Muscle layer of colon (tissue), 2 donors: Measurements from ENCODE around the gene CCDC24.

Experiments
- H3K27ac ChIP-seq: one replicate; pipeline ENCODE4 v1.7.0; 2013; ENCODE audit warnings: low read depth, mild to moderate bottlenecking, low read length, moderate library complexity
- H3K27me3 ChIP-seq, 2 donors: one replicate each; pipeline ENCODE4 v1.7.0; 2013; ENCODE audit warnings: low read length in 2 of 2, mild to moderate bottlenecking in 2 of 2; ENCODE audit not compliant: insufficient read depth in 2 of 2, control insufficient read depth in 1 of 2
- H3K36me3 ChIP-seq: one replicate; pipeline ENCODE4 v1.7.0; 2013; ENCODE audit warnings: mild to moderate bottlenecking, low read length; ENCODE audit not compliant: insufficient read depth
- H3K4me1 ChIP-seq: one replicate; pipeline ENCODE4 v1.7.0; 2013; ENCODE audit warnings: mild to moderate bottlenecking, low read length; ENCODE audit not compliant: insufficient read depth
- H3K4me3 ChIP-seq, 2 donors: one replicate each; pipeline ENCODE4 v1.7.0; 2013; ENCODE audit warnings: low read length in 2 of 2, low read depth in 1 of 2, mild to moderate bottlenecking in 1 of 2, moderate library complexity in 1 of 2
- H3K9ac ChIP-seq: one replicate; pipeline ENCODE4 v1.7.0; 2013; ENCODE audit warnings: low read length
- H3K9me3 ChIP-seq: one replicate; pipeline ENCODE4 v1.7.0; 2013; ENCODE audit warnings: mild to moderate bottlenecking, low read length
- donor health status: abdominal sarcoma.
- donor health status: Adenocarcinoma of cecum.

CCDC24 gene

DNA sequence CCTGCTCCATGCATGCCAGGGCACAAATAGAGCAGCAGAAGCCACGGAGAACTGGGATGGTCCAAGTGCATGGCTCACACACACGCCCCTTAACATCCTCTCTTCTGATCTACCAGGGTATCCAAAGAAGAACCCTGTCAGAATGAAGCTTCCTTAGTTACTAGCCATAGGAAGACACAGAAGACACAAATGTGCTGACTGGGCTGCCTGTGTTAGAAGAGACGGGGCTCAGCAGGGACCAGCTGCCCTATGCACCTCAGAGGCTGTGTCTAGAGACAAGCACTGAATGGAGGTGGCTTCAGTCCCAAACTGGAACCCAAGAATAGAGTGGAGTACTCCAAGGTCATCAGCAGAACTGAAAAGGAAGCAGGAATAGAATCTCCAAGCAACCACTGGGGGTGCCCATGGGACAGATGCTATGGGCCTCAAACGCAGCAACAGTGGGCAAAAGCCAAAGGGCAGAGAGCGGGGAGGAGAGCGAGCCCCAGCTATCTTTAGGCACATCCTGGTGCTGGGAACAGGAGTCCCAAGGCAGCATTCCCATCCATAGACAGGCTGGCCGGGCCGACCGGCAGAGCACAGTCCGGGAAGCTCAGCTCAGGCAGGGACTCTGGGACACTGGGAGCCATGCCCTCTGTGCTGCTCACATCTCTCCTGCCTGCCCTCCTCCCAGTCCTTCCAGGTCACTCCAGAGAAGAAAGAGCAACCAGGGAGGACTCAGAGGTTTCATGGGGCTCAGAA, 30.4 kb downstream of the CCDC24 start:
- Histone ChIP-seq H3K4me3 (no peak overlapping the region), H3K4me1 (no peaks in the 10 kb centered on the region), H3K9me3 (no peaks in the 10 kb centered on the region), H3K9ac (no peak overlapping the region), H3K27ac (no peak overlapping the region), H3K36me3 (peaks cover 15% of the 10 kb centered on the region), H3K27me3 (no peaks in the 10 kb centered on the region)

- Histone ChIP-seq H3K27ac (no peak overlapping the region), H3K9ac (no peak overlapping the region), H3K27me3 (no peaks in the 10 kb centered on the region), H3K36me3 (peaks cover 15% of the 10 kb centered on the region), H3K4me1 (peaks cover 6% of the 10 kb centered on the region), H3K4me3 (no peak overlapping the region), H3K9me3 (no peaks in the 10 kb centered on the region)
These were observed 32.9 kb downstream of the CCDC24 start for GRCh38 chr1:44024031-44024902.

- Histone ChIP-seq H3K4me1 (peaks cover 12% of the 10 kb centered on the region), H3K9ac (no peak overlapping the region), H3K27ac (no peak overlapping the region), H3K27me3 (no peaks in the 10 kb centered on the region), H3K36me3 (peaks cover 15% of the 10 kb centered on the region), H3K4me3 (no peak overlapping the region), H3K9me3 (no peaks in the 10 kb centered on the region)
These were observed 33.6 kb downstream of the CCDC24 start for GRCh38 chr1:44024903-44025525.

GRCh38 chr1:44025816-44026215, 34.4 kb downstream of the CCDC24 start:
- H3K27ac ChIP-seq, result no peak overlapping the region
- peaks cover 12% of the 10 kb centered on the region for H3K4me1 ChIP-seq
- no peak overlapping the region for H3K4me3 ChIP-seq
- H3K9me3 ChIP-seq, result no peaks in the 10 kb centered on the region
- no peaks in the 10 kb centered on the region for H3K27me3 ChIP-seq
- peaks cover 10% of the 10 kb centered on the region for H3K36me3 ChIP-seq
- no peak overlapping the region for H3K9ac ChIP-seq

- H3K36me3 ChIP-seq, result peaks cover 10% of the 10 kb centered on the region
- H3K27ac ChIP-seq, result no peak overlapping the region
- H3K4me3 ChIP-seq, result no peak overlapping the region
- H3K4me1 ChIP-seq, result peaks cover 22% of the 10 kb centered on the region
- H3K27me3 ChIP-seq, result no peaks in the 10 kb centered on the region
- no peak overlapping the region for H3K9ac ChIP-seq
- H3K9me3 ChIP-seq, result no peaks in the 10 kb centered on the region
These were observed 35.9 kb downstream of the CCDC24 start for GRCh38 chr1:44027320-44027719.

DNA sequence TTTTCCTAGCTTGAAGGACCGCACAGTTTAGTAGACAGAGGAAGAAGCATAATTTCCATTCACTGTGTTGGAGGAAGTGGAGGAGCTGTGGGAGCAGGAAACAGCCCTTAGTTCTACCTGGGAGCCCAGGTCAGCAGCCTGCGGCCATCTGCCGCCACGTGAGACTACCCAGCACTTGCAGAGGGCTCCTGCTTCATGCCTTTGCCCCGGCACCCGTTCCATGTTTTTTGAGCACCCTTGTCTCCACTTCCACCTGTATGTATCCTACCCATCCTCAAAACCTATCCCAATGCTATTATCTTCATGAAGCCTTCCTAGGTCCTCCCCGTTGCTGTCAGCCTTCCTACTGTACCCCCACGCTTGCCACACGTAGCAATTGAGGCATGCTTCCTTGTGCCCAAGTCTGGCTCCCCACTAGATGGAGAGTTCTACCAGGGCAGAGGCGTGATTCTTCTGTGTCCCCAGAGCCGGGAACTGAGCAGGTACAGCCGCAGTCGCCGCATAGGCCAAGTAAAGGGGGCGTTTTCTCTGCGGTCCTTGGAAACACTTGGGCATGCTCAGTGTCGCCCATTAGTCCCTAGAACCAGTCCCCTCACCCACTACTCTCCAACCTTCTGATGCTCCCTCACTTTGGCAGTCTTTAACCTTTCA, 38.0 kb downstream of the CCDC24 start:
- H3K4me1 ChIP-seq, result peaks cover 43% of the 10 kb centered on the region

DNA sequence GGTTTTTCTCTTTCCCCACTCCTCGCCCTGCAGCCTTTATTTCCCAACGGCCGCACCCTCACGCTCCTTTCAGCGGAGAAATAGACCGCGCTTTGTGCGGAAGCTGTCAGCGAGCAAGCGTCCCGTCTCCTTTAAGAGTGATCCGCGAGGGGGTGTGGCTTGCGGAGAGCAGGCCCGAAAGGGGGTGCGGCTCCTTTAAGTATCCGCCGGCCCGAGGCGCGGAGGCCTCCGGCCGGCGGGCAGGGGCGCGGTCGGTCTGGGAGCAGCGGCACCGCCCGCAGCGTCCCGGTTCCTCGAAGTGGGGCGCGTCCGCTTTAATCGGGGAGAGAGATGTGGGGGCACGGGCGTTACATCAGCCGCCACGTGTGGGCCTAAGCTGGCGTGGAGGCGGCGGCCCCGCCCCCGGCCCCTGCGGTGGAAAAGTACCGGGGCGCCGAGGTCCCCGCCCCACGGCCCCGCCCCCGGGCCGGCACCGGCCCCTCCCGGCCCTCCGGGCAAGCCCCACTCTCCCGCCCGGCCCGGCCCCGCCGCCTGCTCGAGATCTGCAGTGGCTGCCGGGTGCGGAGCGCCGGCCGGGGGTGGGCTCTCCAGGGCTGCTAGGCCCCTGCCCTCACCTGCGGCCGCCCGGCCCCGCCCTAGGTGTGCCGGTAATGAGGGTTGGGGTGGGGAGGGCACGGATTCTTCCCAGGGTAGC, 38.7 kb downstream of the CCDC24 start:
- Histone ChIP-seq H3K27me3 (no peaks in the 10 kb centered on the region), H3K9me3 (no peaks in the 10 kb centered on the region), H3K9ac (peak overlapping the region; percentile 76), H3K36me3 (peaks cover 2% of the 10 kb centered on the region), H3K27ac (peak overlapping the region; percentile 94), H3K4me3 (peak overlapping the region; percentile 80 to 95), H3K4me1 (peaks cover 48% of the 10 kb centered on the region)

More for the DNA sequence above, 38.0 kb downstream of the CCDC24 start:
- no peaks in the 10 kb centered on the region for H3K9me3 ChIP-seq
- peak overlapping the region; percentile 76 for H3K9ac ChIP-seq
- peak overlapping the region; percentile 90 for H3K27ac ChIP-seq
- H3K36me3 ChIP-seq, result peaks cover 5% of the 10 kb centered on the region
- H3K4me3 ChIP-seq, result peak overlapping the region; percentile 80 to 95
- no peaks in the 10 kb centered on the region for H3K27me3 ChIP-seq

DNA sequence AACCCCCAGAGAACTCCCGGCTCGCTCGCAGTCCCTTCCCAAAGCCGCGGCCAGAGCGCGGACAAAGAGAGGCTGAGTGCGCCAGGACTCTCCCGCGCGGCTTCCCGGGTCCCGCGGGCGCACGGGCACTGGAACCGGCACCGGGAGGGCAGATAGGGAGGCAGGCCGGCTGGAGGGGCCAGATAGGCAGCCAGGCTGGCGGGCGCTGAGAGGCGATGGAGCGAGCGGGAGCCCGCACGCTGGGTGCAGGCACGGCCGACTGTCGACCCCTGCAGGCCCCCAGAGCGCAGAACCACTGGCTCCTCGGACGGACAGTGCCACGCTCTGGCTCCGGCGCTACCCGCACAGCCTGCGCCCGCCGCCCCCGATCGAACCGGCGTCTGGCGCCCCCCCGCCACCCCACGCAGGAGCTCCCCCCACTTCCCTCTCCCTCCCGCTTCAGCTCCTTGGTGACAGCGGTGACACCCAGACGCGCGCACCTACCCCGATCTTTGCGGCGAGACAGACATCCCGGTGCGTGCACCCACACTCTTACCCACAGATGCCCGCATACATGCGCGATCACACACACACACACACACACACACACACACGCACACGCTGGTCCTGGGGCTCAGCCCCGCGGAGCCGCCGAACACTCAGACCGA, 39.3 kb downstream of the CCDC24 start:
- Histone ChIP-seq H3K27ac (peak overlapping the region; percentile 94), H3K36me3 (no peaks in the 10 kb centered on the region), H3K4me3 (peak overlapping the region; percentile 80 to 95), H3K9ac (no peak overlapping the region), H3K4me1 (peaks cover 55% of the 10 kb centered on the region), H3K9me3 (no peaks in the 10 kb centered on the region), H3K27me3 (no peaks in the 10 kb centered on the region)

DNA sequence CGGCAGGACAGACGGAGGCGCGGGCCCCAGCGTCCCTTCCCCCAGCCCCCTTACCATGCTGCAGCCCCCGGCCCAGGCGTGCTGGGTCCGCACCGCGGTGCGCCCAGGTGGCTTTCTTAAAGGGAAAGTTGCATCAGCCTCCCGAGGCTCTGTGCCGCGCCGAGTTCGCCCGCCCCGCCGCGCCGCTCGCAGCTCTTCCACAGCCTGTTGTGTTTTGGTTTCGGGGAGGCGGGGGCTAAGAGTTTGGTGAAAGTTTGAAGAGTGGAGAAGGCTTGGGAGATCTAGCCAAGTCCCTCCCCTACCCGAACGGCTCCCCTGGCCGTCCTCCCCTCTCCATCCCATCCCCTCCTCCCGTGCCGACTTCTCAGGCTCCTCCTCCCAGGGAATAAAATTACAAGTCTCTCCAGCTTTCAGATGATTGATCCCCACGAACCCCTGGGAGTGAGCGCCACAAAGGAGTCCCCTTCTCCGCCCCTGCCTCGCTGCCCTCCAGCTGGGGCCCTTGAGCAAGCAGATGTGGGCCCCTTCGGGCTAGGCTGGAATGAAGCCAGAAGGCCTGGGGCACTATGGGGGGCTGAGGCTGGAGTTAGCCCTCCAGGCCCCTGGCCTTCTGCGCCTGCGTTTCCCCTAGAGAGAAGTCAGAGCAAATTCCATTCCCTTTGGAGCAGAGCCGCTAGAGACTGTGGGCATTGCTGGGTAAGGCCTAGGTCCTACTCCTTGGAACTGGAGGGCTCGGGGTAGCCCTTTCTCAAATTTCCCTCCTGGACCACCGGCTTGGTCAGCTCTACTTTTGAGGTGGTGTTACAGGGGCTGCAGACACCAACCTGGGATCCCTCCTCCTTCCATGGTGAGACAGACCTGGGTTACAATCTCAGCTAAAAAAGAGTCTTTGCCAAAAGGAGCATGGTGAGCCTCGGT, 40.1 kb downstream of the CCDC24 start, which contains the start of gene SLC6A9:
Gene SLC6A9, minus strand, starts transcription at position 211 of the 918 bp plus-strand sequence. CDS start 7,185 bp downstream, outside the sequence.
- no peaks in the 10 kb centered on the region for H3K27me3 ChIP-seq
- peak within 1 kb of the TSS; percentile 94 for H3K27ac ChIP-seq
- no peak within 1 kb of the TSS for H3K9ac ChIP-seq
- no peaks in the 10 kb centered on the region for H3K36me3 ChIP-seq
- H3K9me3 ChIP-seq, result no peaks in the 10 kb centered on the region
- peaks cover 62% of the 10 kb centered on the region for H3K4me1 ChIP-seq
- peak within 1 kb of the TSS; percentile 80 to 95 for H3K4me3 ChIP-seq
